Brain microvascular endothelial cell (primary cell): ENCODE measurements around the gene LRIT2.
A peak's percentile ranks its signal among the peaks of the same experiment; 100 is the strongest.

ENCODE experiments used
- DNase-seq: peaks from one replicate; pipeline ENCODE4 v3.0.0-alpha.2; 2020
- H3K27ac ChIP-seq: fragments of 250-450 bp; sonication (Bioruptor Pico); 2 replicates; pipeline ENCODE4 v1.5.1; 2020; ENCODE audit warnings: mild to moderate bottlenecking, moderate library complexity
- H3K27me3 ChIP-seq: fragments of 250-450 bp; sonication (Bioruptor Pico); replicated peaks from 2 replicates; pipeline ENCODE4 v1.5.1; 2020; ENCODE audit warnings: mild to moderate bottlenecking
- H3K36me3 ChIP-seq: fragments of 250-450 bp; sonication (Bioruptor Pico); replicated peaks from 2 replicates; pipeline ENCODE4 v1.5.1; 2020; ENCODE audit warnings: mild to moderate bottlenecking
- H3K4me3 ChIP-seq: 2 replicates; pipeline ENCODE4 v1.5.1; 2011; ENCODE audit warnings: low read depth, mild to moderate bottlenecking, control low read depth, low read length, moderate library complexity
- in situ Hi-C: cut with HindIII; loops from 2 replicates; pipeline ENCODE4 v1.10.0; 2017; ENCODE audit warnings: low sequenced_read_pairs, low pct_ligation_motif_present
- TF ChIP-seq, protein P1 (sequence below): IDR thresholded peaks from 2 replicates; pipeline ENCODE4 v1.5.1; 2011; ENCODE audit warnings: low read depth, mild to moderate bottlenecking, moderate library complexity, low read length, control low read depth, inconsistent platforms; ENCODE audit errors: missing control alignments

LRIT2 gene

DNA sequence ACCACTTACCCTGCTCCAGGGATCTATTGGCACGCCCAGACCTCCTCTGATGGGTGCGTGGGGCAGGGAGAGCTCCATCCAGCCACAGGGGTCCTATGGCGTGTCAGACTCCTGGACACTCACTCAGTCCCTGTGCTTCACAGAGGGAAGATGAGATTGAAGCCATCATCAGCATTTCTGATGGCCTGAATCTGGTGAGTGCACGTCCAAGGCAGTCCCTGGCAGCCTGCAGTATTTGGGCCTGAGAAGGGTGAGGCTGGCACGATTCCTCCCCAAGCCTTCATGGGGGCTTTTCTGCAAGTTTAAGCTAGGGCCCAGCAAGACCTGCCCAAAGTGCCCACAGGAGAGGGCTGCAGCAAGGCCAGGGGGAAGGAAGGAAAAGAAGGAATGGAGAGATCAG is 27.7 kb downstream of the LRIT2 start:
- in situ Hi-C loops: no loop called here
- Histone ChIP-seq H3K4me3 (no peak overlapping the region), H3K36me3 (no peaks in the 10 kb centered on the region), H3K27me3 (peaks cover 37% of the 10 kb centered on the region), H3K27ac (no peak overlapping the region)
- TF ChIP-seq, protein P1, sequence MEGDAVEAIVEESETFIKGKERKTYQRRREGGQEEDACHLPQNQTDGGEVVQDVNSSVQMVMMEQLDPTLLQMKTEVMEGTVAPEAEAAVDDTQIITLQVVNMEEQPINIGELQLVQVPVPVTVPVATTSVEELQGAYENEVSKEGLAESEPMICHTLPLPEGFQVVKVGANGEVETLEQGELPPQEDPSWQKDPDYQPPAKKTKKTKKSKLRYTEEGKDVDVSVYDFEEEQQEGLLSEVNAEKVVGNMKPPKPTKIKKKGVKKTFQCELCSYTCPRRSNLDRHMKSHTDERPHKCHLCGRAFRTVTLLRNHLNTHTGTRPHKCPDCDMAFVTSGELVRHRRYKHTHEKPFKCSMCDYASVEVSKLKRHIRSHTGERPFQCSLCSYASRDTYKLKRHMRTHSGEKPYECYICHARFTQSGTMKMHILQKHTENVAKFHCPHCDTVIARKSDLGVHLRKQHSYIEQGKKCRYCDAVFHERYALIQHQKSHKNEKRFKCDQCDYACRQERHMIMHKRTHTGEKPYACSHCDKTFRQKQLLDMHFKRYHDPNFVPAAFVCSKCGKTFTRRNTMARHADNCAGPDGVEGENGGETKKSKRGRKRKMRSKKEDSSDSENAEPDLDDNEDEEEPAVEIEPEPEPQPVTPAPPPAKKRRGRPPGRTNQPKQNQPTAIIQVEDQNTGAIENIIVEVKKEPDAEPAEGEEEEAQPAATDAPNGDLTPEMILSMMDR: no peak
- DNase-seq: no peak

- H3K27me3 ChIP-seq: peaks cover 37% of the 10 kb centered on the region
- DNase-seq: no peak
- TF ChIP-seq, protein P1: no peak
Observed at GRCh38 chr10:84196941-84197340, 28.4 kb downstream of the LRIT2 start.

GRCh38 chr10:84196083-84196482 is 29.3 kb downstream of the LRIT2 start:
- H3K27ac ChIP-seq: no peak overlapping the region
- H3K27me3 ChIP-seq: peaks cover 37% of the 10 kb centered on the region
- in situ Hi-C loops: no loop called here
- H3K4me3 ChIP-seq: no peak overlapping the region
- no peaks in the 10 kb centered on the region for H3K36me3 ChIP-seq
- no peak for DNase-seq
- TF ChIP-seq, protein P1: no peak

More at GRCh38 chr10:84196941-84197340, 28.4 kb downstream of the LRIT2 start:
- Histone ChIP-seq H3K36me3 (no peaks in the 10 kb centered on the region), H3K4me3 (no peak overlapping the region), H3K27ac (no peak overlapping the region)
- in situ Hi-C loops: no loop called here

- in situ Hi-C loops: no loop called here
- Histone ChIP-seq H3K27ac (no peak overlapping the region), H3K4me3 (no peak overlapping the region), H3K27me3 (peaks cover 37% of the 10 kb centered on the region), H3K36me3 (no peaks in the 10 kb centered on the region)
- no peak for DNase-seq
- TF ChIP-seq, protein P1: no peak
Observed at GRCh38 chr10:84195044-84195830, 30.1 kb downstream of the LRIT2 start.

- Histone ChIP-seq H3K27ac (no peak within 1 kb of the TSS), H3K27me3 (peaks cover 37% of the 10 kb centered on the region), H3K4me3 (peak within 1 kb of the TSS; percentile 29), H3K36me3 (no peaks in the 10 kb centered on the region)
- TF ChIP-seq, protein P1: no peak
- no peak for DNase-seq
- in situ Hi-C loops: no loop called here
Observed at GRCh38 chr10:84194424-84195043, 30.8 kb downstream of the LRIT2 start, which contains the start of gene CDHR1. TSS of gene CDHR1 (plus strand) at chr10:84194537. CDS start at chr10:84194761, 224 bp downstream.
